HepG2 (cell line): Measurements from ENCODE around the gene MYCT1.

Source experiments
- DR1 ChIP-seq: sonication (generic); formaldehyde crosslinking; IDR thresholded peaks from 2 replicates; pipeline ENCODE4 v1.8.0; 2021; ENCODE audit warnings: mild to moderate bottlenecking, missing genetic modification reagents, inconsistent platforms
- EZH2 ChIP-seq: conservative IDR thresholded peaks from 2 replicates; pipeline ENCODE4 v1.6.1; 2012; ENCODE audit warnings: mild to moderate bottlenecking, low read depth, low read length, moderate library complexity
- FOXC1 ChIP-seq: sonication (generic); formaldehyde crosslinking; IDR thresholded peaks from 2 replicates; pipeline ENCODE4 v1.8.0; 2022; ENCODE audit warnings: mild to moderate bottlenecking, missing genetic modification reagents, borderline replicate concordance
- HDAC2 ChIP-seq: sonication (generic); formaldehyde crosslinking; IDR thresholded peaks from 2 replicates; pipeline ENCODE4 v1.4.0; 2020; ENCODE audit warnings: missing genetic modification reagents
- HES4 ChIP-seq: sonication (generic); formaldehyde crosslinking; IDR thresholded peaks from 2 replicates; pipeline ENCODE4 v1.9.0; 2021; ENCODE audit warnings: mild to moderate bottlenecking, missing genetic modification reagents, borderline replicate concordance
- JUN ChIP-seq: sonication (generic); formaldehyde crosslinking; IDR thresholded peaks from 2 replicates; pipeline ENCODE4 v1.4.0; 2020; ENCODE audit warnings: mild to moderate bottlenecking, missing genetic modification reagents
- POLR2A ChIP-seq, 2 experiments: IDR thresholded peaks; 2 replicates each; pipeline ENCODE4 v1.6.1; 2011; ENCODE audit warnings: low read depth in 2 of 2, low read length in 2 of 2, mild to moderate bottlenecking in 1 of 2, moderate library complexity in 1 of 2; ENCODE audit not compliant: insufficient read depth in 1 of 2
- RFXAP ChIP-seq: sonication (generic); formaldehyde crosslinking; IDR thresholded peaks from 2 replicates; pipeline ENCODE4 v1.4.0; 2020; ENCODE audit warnings: missing genetic modification reagents, borderline replicate concordance
- TARDBP ChIP-seq: sonication (generic); formaldehyde crosslinking; IDR thresholded peaks from 2 replicates; pipeline ENCODE4 v1.8.0; 2022; ENCODE audit warnings: mild to moderate bottlenecking, missing genetic modification reagents
- TFDP1 ChIP-seq: IDR thresholded peaks from 2 replicates; pipeline ENCODE4 v1.6.1; 2016; ENCODE audit warnings: missing compliant biosample characterization, missing genetic modification reagents, borderline replicate concordance
- ZSCAN9 ChIP-seq: IDR thresholded peaks from 2 replicates; pipeline ENCODE4 v1.6.1; 2016; ENCODE audit warnings: borderline replicate concordance
- TF ChIP-seq, protein P1 (sequence below): sonication (generic); formaldehyde crosslinking; IDR thresholded peaks from 2 replicates; pipeline ENCODE4 v1.5.0; 2020; ENCODE audit warnings: mild to moderate bottlenecking, missing genetic modification reagents, moderate library complexity
- TF ChIP-seq, protein P2 (sequence below): sonication (generic); formaldehyde crosslinking; conservative IDR thresholded peaks from 2 replicates; pipeline ENCODE4 v1.4.0; 2020; ENCODE audit warnings: mild to moderate bottlenecking, missing genetic modification reagents, moderate library complexity

DNA sequence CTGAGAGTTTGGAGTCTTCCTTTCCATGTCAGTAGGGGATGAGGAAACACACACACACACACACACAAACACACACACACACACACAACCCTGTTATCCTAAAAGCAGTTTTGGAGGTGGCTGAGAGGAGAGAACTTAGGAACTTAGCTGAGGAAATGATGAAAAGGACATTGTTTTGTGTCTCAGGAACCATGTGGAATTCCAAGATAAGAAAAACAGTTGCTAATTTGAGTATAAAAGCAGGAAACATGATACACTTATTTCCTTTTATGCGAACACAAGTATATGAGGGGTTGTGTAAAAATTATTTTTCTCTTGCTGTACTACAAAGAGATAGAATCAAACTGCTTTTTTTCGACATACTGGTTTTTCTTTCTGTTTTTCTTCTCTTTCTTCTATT lies at the start of gene MYCT1:
- no peak for TF ChIP-seq RFXAP
- no peak for TF ChIP-seq HDAC2 (CRISPR knock-in tag)
- TF ChIP-seq ZSCAN9 = no peak
- TF ChIP-seq FOXC1 = no peak
- no peak for TF ChIP-seq EZH2
- TF ChIP-seq, protein P1, sequence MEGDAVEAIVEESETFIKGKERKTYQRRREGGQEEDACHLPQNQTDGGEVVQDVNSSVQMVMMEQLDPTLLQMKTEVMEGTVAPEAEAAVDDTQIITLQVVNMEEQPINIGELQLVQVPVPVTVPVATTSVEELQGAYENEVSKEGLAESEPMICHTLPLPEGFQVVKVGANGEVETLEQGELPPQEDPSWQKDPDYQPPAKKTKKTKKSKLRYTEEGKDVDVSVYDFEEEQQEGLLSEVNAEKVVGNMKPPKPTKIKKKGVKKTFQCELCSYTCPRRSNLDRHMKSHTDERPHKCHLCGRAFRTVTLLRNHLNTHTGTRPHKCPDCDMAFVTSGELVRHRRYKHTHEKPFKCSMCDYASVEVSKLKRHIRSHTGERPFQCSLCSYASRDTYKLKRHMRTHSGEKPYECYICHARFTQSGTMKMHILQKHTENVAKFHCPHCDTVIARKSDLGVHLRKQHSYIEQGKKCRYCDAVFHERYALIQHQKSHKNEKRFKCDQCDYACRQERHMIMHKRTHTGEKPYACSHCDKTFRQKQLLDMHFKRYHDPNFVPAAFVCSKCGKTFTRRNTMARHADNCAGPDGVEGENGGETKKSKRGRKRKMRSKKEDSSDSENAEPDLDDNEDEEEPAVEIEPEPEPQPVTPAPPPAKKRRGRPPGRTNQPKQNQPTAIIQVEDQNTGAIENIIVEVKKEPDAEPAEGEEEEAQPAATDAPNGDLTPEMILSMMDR = no peak
- no peak for TF ChIP-seq TFDP1 (CRISPR knock-in tag)
- no peak for TF ChIP-seq POLR2A (IDR thresholded peaks at IDR 0.05; ENCODE audit: insufficient read depth in 1 of 2, low read depth in 2 of 2, low read length in 2 of 2)
- TF ChIP-seq HES4 (CRISPR knock-in tag) = no peak
- TF ChIP-seq, protein P2, sequence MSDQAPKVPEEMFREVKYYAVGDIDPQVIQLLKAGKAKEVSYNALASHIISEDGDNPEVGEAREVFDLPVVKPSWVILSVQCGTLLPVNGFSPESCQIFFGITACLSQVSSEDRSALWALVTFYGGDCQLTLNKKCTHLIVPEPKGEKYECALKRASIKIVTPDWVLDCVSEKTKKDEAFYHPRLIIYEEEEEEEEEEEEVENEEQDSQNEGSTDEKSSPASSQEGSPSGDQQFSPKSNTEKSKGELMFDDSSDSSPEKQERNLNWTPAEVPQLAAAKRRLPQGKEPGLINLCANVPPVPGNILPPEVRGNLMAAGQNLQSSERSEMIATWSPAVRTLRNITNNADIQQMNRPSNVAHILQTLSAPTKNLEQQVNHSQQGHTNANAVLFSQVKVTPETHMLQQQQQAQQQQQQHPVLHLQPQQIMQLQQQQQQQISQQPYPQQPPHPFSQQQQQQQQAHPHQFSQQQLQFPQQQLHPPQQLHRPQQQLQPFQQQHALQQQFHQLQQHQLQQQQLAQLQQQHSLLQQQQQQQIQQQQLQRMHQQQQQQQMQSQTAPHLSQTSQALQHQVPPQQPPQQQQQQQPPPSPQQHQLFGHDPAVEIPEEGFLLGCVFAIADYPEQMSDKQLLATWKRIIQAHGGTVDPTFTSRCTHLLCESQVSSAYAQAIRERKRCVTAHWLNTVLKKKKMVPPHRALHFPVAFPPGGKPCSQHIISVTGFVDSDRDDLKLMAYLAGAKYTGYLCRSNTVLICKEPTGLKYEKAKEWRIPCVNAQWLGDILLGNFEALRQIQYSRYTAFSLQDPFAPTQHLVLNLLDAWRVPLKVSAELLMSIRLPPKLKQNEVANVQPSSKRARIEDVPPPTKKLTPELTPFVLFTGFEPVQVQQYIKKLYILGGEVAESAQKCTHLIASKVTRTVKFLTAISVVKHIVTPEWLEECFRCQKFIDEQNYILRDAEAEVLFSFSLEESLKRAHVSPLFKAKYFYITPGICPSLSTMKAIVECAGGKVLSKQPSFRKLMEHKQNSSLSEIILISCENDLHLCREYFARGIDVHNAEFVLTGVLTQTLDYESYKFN = no peak
- TF ChIP-seq JUN (CRISPR knock-in tag) = no peak
- no peak for TF ChIP-seq DR1 (CRISPR knock-in tag)
- TF ChIP-seq TARDBP (CRISPR knock-in tag) = no peak
